ENCODE measurements around the gene BICRA. TPM values are rescaled to one million over a fixed set of nuclear protein-coding genes. Genes with fewer than 3 reads are reported as not detected.
A peak's percentile ranks its signal among the peaks of the same experiment; 100 is the strongest.

Gene BICRA
- total RNA-seq, 2 experiments from 2014 or later, result 4.4 to 16.0 TPM

GRCh38 chr19:47572635-47573034 lies 36.3 kb upstream of the BICRA start:
- Histone ChIP-seq H2AFZ (ENCODE audit: low read length) (no peak overlapping the region), H3K36me3 (ENCODE audit: insufficient read depth, low read length) (no peaks in the 10 kb centered on the region), H4K20me1 (ENCODE audit: insufficient read depth, low read length) (no peaks in the 10 kb centered on the region), H3K4me2 (ENCODE audit: low read length) (no peak overlapping the region), H3K79me2 (ENCODE audit: insufficient read depth, low read depth, low read length) (no peaks in the 10 kb centered on the region), H3K4me1 (ENCODE audit: insufficient read depth, low read length, poor library complexity, severe bottlenecking) (peaks cover 33% of the 10 kb centered on the region), H3K4me3 (ENCODE audit: low read depth, low read length, poor library complexity, severe bottlenecking) (no peak overlapping the region), H3K9me2 (ENCODE audit: insufficient read depth, low read length) (no peaks in the 10 kb centered on the region), H3K27ac (ENCODE audit: low read depth, low read length, poor library complexity, severe bottlenecking) (no peak overlapping the region), H3K9me3 (ENCODE audit: low read length) (no peaks in the 10 kb centered on the region)
- ChIA-PET CTCF (ENCODE audit: unreplicated experiment) (no interaction called here), POLR2A (no interaction called here)
- no peak for TF ChIP-seq CTCF (conservative IDR thresholded peaks at IDR 0.05; ENCODE audit: low read length)
- no peak for TF ChIP-seq EZH2phosphoT487 (IDR thresholded peaks at IDR 0.05; ENCODE audit: borderline replicate concordance, low read depth, low read length)
- no TSS peak for BruUV-seq (replicated peaks)
- DNase-seq (ENCODE audit: low spot score), result no peak
- intact Hi-C loops (cut with micrococcal nuclease; ENCODE audit: unreplicated experiment), result no loop called here

- TF ChIP-seq EZH2phosphoT487 (IDR thresholded peaks at IDR 0.05; ENCODE audit: borderline replicate concordance, low read depth, low read length), result no peak
- TF ChIP-seq CTCF (conservative IDR thresholded peaks at IDR 0.05; ENCODE audit: low read length), result no peak
- no peaks in the 10 kb centered on the region for H3K9me2 ChIP-seq (ENCODE audit: insufficient read depth, low read length)
- peak within 1 kb of the TSS; percentile 22; the same call in 1 of the 2 replicates for H2AFZ ChIP-seq (ENCODE audit: low read length)
- no peaks in the 10 kb centered on the region for H4K20me1 ChIP-seq (ENCODE audit: insufficient read depth, low read length)
- H3K4me2 ChIP-seq (ENCODE audit: low read length), result no peak within 1 kb of the TSS
- H3K36me3 ChIP-seq (ENCODE audit: insufficient read depth, low read length), result no peaks in the 10 kb centered on the region
- H3K79me2 ChIP-seq (ENCODE audit: insufficient read depth, low read depth, low read length), result no peaks in the 10 kb centered on the region
- no peak within 1 kb of the TSS for H3K4me3 ChIP-seq (ENCODE audit: low read depth, low read length, poor library complexity, severe bottlenecking)
- H3K4me1 ChIP-seq (ENCODE audit: insufficient read depth, low read length, poor library complexity, severe bottlenecking), result peaks cover 41% of the 10 kb centered on the region
- H3K9me3 ChIP-seq (ENCODE audit: low read length), result no peaks in the 10 kb centered on the region
- intact Hi-C loops (cut with micrococcal nuclease; ENCODE audit: unreplicated experiment), result no loop called here
- no peak within 1 kb of the TSS for H3K27ac ChIP-seq (ENCODE audit: low read depth, low read length, poor library complexity, severe bottlenecking)
- DNase-seq (ENCODE audit: low spot score), result no peak
- BruUV-seq (replicated peaks), result no TSS peak
- ChIA-PET POLR2A (interaction anchor here (0.7 kb wide), 1 partner anchor 89 kb away, joined by 4 read pairs; no protein-coding TSS in a partner anchor), CTCF (ENCODE audit: unreplicated experiment) (no interaction called here)
Observed at GRCh38 chr19:47573071-47574026, 35.6 kb upstream of the BICRA start, which contains the start of gene ZNF541. Gene ZNF541 (minus strand): TSS chr19:47573148. CDS start chr19:47555856, 17,292 bp downstream.

DNA sequence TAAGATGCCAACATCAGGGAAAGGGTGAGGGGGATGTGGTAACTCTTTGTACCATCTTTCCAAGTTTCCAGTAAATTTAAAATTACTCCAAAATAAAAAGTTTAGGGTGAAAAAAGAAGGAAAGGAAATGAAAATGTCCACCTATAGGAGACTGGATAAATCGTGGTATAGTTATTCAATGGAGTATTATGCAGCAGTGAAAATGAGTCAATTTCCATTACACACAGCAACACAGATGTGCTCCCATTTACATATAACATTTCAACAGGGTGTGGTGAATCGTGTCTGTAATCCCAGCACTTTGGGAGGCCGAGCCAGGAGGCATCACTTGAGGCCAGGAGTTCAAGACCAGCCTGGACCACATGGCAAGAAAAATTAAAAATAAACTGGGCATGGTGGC lies 28.5 kb upstream of the BICRA start:
- Histone ChIP-seq H2AFZ (ENCODE audit: low read length) (no peak overlapping the region), H3K4me1 (ENCODE audit: insufficient read depth, low read length, poor library complexity, severe bottlenecking) (peaks cover 65% of the 10 kb centered on the region), H3K79me2 (ENCODE audit: insufficient read depth, low read depth, low read length) (no peaks in the 10 kb centered on the region), H4K20me1 (ENCODE audit: insufficient read depth, low read length) (no peaks in the 10 kb centered on the region), H3K36me3 (ENCODE audit: insufficient read depth, low read length) (no peaks in the 10 kb centered on the region), H3K4me3 (ENCODE audit: low read depth, low read length, poor library complexity, severe bottlenecking) (no peak overlapping the region), H3K9me2 (ENCODE audit: insufficient read depth, low read length) (no peaks in the 10 kb centered on the region), H3K27ac (ENCODE audit: low read depth, low read length, poor library complexity, severe bottlenecking) (no peak overlapping the region), H3K9me3 (ENCODE audit: low read length) (no peaks in the 10 kb centered on the region), H3K4me2 (ENCODE audit: low read length) (no peak overlapping the region)
- no peak for DNase-seq (ENCODE audit: low spot score)
- POLR2A ChIA-PET, result interaction anchor here (0.7 kb wide), 1 partner anchor 17 kb away, joined by 5 read pairs; no protein-coding TSS in a partner anchor
- CTCF ChIA-PET (ENCODE audit: unreplicated experiment), result no interaction called here
- intact Hi-C loops (cut with micrococcal nuclease; ENCODE audit: unreplicated experiment), result no loop called here
- no TSS peak for BruUV-seq (replicated peaks)
- no peak for TF ChIP-seq EZH2phosphoT487 (IDR thresholded peaks at IDR 0.05; ENCODE audit: borderline replicate concordance, low read depth, low read length)
- TF ChIP-seq CTCF (conservative IDR thresholded peaks at IDR 0.05; ENCODE audit: low read length), result no peak
